ENCODE results near the gene STAC3.
A peak's percentile ranks its signal among the peaks of the same experiment; 100 is the strongest.

The STAC3 gene

GRCh38 chr12:57235728-57236131, 15.3 kb downstream of the STAC3 start:
- DNase-seq = no peak

- DNase-seq = no peak
Observed at GRCh38 chr12:57235017-57235727, 15.8 kb downstream of the STAC3 start.

- no peak for DNase-seq
Observed at GRCh38 chr12:57234571-57235016, 16.4 kb downstream of the STAC3 start.

- DNase-seq = no peak
Observed at GRCh38 chr12:57234233-57234570, 16.8 kb downstream of the STAC3 start.

GRCh38 chr12:57233357-57234232, 17.4 kb downstream of the STAC3 start:
- no peak for DNase-seq

- no peak for DNase-seq
Observed at GRCh38 chr12:57232156-57232756, 18.7 kb downstream of the STAC3 start.

- no peak for DNase-seq
Observed at GRCh38 chr12:57231276-57232021, 19.5 kb downstream of the STAC3 start.

GRCh38 chr12:57230381-57231155, 20.4 kb downstream of the STAC3 start:
- DNase-seq = no peak

- peak; percentile 69 to 92 (median 89) for DNase-seq
Observed at GRCh38 chr12:57229634-57230380, 21.2 kb downstream of the STAC3 start, which contains the start of gene SHMT2. TSS of gene SHMT2 (plus strand) at chr12:57229711. CDS start at chr12:57229779, 68 bp downstream.

- DNase-seq = no peak
Observed at GRCh38 chr12:57229046-57229633, 21.8 kb downstream of the STAC3 start.

- no peak for DNase-seq
Observed at GRCh38 chr12:57227315-57228115, 23.5 kb downstream of the STAC3 start.

GRCh38 chr12:57226588-57227314, 24.2 kb downstream of the STAC3 start:
- DNase-seq = peak in 1 of 6 experiments; percentile 26

- no peak for DNase-seq
Observed at GRCh38 chr12:57225680-57226210, 25.2 kb downstream of the STAC3 start.

GRCh38 chr12:57224973-57225679, 25.9 kb downstream of the STAC3 start:
- peak; percentile 43 to 77 (median 70) for DNase-seq

- DNase-seq = peak in 1 of 6 experiments; percentile 52
Observed at GRCh38 chr12:57224278-57224972, 26.6 kb downstream of the STAC3 start.

- peak in 1 of 6 experiments; percentile 44 for DNase-seq
Observed at GRCh38 chr12:57223191-57224165, 27.5 kb downstream of the STAC3 start.

Measured in stimulated activated naive CD4-positive, alpha-beta T cell (primary cell).